GM12878 (cell line): ENCODE results near the gene CKB. TPM values are rescaled to one million over a fixed set of nuclear protein-coding genes. Genes with fewer than 3 reads are reported as not detected.

Experiments used
- ATAC-seq: fragments of 200-7000 bp; cut with Tn5 transposase; 3 replicates; pipeline ENCODE4 v1.9.1; 2020; ENCODE audit warnings: mild to moderate bottlenecking, moderate library complexity
- BruUV-seq: library from RNA; stranded (reverse); fragments of 400-500 nt; replicated peaks from 2 replicates; lab custom pipeline; 2021; lab: Mats Ljungman, UMichigan
- CTCF ChIA-PET: fragments of 300-600 bp; sonication (Branson Sonifier 250); formaldehyde crosslinking; extraction: SDS; loops from one replicate; lab custom pipeline; 2021; ENCODE audit warnings: inconsistent platforms; lab: Yijun Ruan, JAX
- POLR2A ChIA-PET: fragments of 350-600 bp; formaldehyde crosslinking; extraction: SDS; loops from one replicate; lab custom pipeline; 2021; ENCODE audit warnings: inconsistent platforms; lab: Charles Lee
- RAD21 ChIA-PET: fragments of 300-600 bp; sonication (Branson Sonifier 250); formaldehyde crosslinking; loops from one replicate; lab custom pipeline; 2023; ENCODE audit warnings: antibody characterized with exemption; ENCODE audit not compliant: unreplicated experiment; lab: Charles Lee
- SMC1A ChIA-PET: fragments of 300-600 bp; sonication (Branson Sonifier 250); formaldehyde crosslinking; loops from one replicate; lab custom pipeline; 2023; ENCODE audit not compliant: unreplicated experiment, uncharacterized antibody; lab: Charles Lee
- DNase-seq: peaks from one replicate; pipeline ENCODE4 v3.0.0-alpha.2; 2011; ENCODE audit warnings: low read depth, low spot score
- FAIRE-seq: peaks from 3 replicates; lab custom pipeline; 2011; peaks lifted over from hg19 to GRCh38; lab: Jason Lieb, UNC
- H2AFZ ChIP-seq: 2 replicates; pipeline ENCODE4 v1.6.0; 2011; ENCODE audit warnings: low read depth, low read length, control low read depth; ENCODE audit not compliant: control insufficient read depth
- H3K27ac ChIP-seq: 2 replicates; pipeline ENCODE4 v1.5.1; 2011; ENCODE audit warnings: control low read depth; ENCODE audit not compliant: control insufficient read depth, insufficient read depth
- H3K27me3 ChIP-seq, 2 experiments: replicated peaks in 1 of 2; 2 replicates each; pipeline versions ENCODE4 v1.6.0 to v1.6.1; 2011; ENCODE audit warnings: low read length in 1 of 2; ENCODE audit not compliant: control insufficient read depth in 2 of 2, insufficient read depth in 2 of 2
- H3K36me3 ChIP-seq, 2 experiments: 2 replicates each; pipeline ENCODE4 v1.5.1; 2011; ENCODE audit warnings: low read length in 1 of 2; ENCODE audit not compliant: control insufficient read depth in 2 of 2, insufficient read depth in 2 of 2
- H3K4me1 ChIP-seq: 2 replicates; pipeline ENCODE4 v1.6.1; 2011; ENCODE audit warnings: mild to moderate bottlenecking, low read length, moderate library complexity, mixed read lengths; ENCODE audit not compliant: control insufficient read depth, insufficient read depth
- H3K4me2 ChIP-seq: 2 replicates; pipeline ENCODE4 v1.6.0; 2011; ENCODE audit warnings: control low read depth; ENCODE audit not compliant: control insufficient read depth, insufficient read depth
- H3K4me3 ChIP-seq: fragments of 200-600 bp; sonication (generic); 2 replicates; pipeline ENCODE4 v1.5.1; 2016
- H3K79me2 ChIP-seq: 2 replicates; pipeline ENCODE4 v1.6.0; 2011; ENCODE audit warnings: low read length; ENCODE audit not compliant: control insufficient read depth, insufficient read depth
- H3K9ac ChIP-seq: 2 replicates; pipeline ENCODE4 v1.8.0; 2011; ENCODE audit warnings: low read length, control low read depth, mixed read lengths; ENCODE audit not compliant: control insufficient read depth, insufficient read depth
- H3K9me3 ChIP-seq: replicated peaks from 3 replicates; pipeline ENCODE4 v1.5.1; 2011; ENCODE audit warnings: mild to moderate bottlenecking, low read length; ENCODE audit not compliant: control insufficient read depth, insufficient read depth
- H4K20me1 ChIP-seq: 2 replicates; pipeline ENCODE4 v1.6.0; 2011; ENCODE audit not compliant: control insufficient read depth, insufficient read depth
- ASH2L ChIP-seq: fragments of 300-600, 200-600 bp; sonication (generic); IDR thresholded peaks from 2 replicates; pipeline ENCODE4 v1.6.1; 2017; ENCODE audit warnings: low read depth, mild to moderate bottlenecking, borderline replicate concordance
- BCL11A ChIP-seq: IDR thresholded peaks from 2 replicates; pipeline ENCODE4 v1.6.1; 2011; ENCODE audit warnings: low read depth, low read length
- BHLHE40 ChIP-seq, 2 experiments: fragments of 450-650 bp in 1 of 2; IDR thresholded peaks; 2 replicates each; pipeline ENCODE4 v1.6.1; 2011 to 2017; ENCODE audit warnings: low read depth in 2 of 2, borderline replicate concordance in 1 of 2, improper control_type of control experiment in 1 of 2, low read length in 1 of 2, mild to moderate bottlenecking in 1 of 2
- BRCA1 ChIP-seq: IDR thresholded peaks from 2 replicates; pipeline ENCODE4 v1.6.1; 2011; ENCODE audit warnings: low read depth, low read length, improper control_type of control experiment
- IKZF1 ChIP-seq: fragments of 450-650 bp; conservative IDR thresholded peaks from 2 replicates; pipeline ENCODE4 v1.6.1; 2017; ENCODE audit warnings: antibody characterized with exemption, mild to moderate bottlenecking
- NR2C2 ChIP-seq: IDR thresholded peaks from 2 replicates; pipeline ENCODE4 v1.6.1; 2011; ENCODE audit warnings: borderline replicate concordance, low read depth; ENCODE audit not compliant: control insufficient read depth, insufficient read length
- SMARCA5 ChIP-seq: fragments of 450-650 bp; IDR thresholded peaks from 2 replicates; pipeline ENCODE4 v1.6.1; 2017; ENCODE audit warnings: mild to moderate bottlenecking
- STAT1 ChIP-seq: fragments of 450-650 bp; conservative IDR thresholded peaks from 2 replicates; pipeline ENCODE4 v1.6.1; 2014; ENCODE audit warnings: antibody characterized with exemption, mild to moderate bottlenecking
- STAT3 ChIP-seq: IDR thresholded peaks from 2 replicates; pipeline ENCODE4 v1.6.1; 2011; ENCODE audit warnings: low read depth, low read length, improper control_type of control experiment
- ZNF217 ChIP-seq: fragments of 450-650 bp; IDR thresholded peaks from 2 replicates; pipeline ENCODE4 v1.6.1; 2017; ENCODE audit warnings: antibody characterized with exemption, mild to moderate bottlenecking
- ZNF274 ChIP-seq: IDR thresholded peaks from one replicate; pipeline ENCODE4 v1.8.0; 2011; ENCODE audit not compliant: insufficient read length, insufficient read depth
- WGBS: methylation state at CpG from one replicate; pipeline ENCODE4 v1.1.6; 2016; ENCODE audit warnings: low lambda C conversion rate; ENCODE audit not compliant: insufficient replicate concordance, insufficient coverage; ENCODE audit errors: missing lambda C conversion rate; 5-methylcytosine and 5-hydroxymethylcytosine counted together
- in situ Hi-C: fragments of 300-500 bp; cut with MboI; formaldehyde crosslinking; loops from 9 replicates; pipeline ENCODE4 v1.14.3; 2018; ENCODE audit warnings: mixed read lengths
- intact Hi-C: fragments of 100-400 bp; cut with micrococcal nuclease; formaldehyde crosslinking; loops from one replicate; pipeline ENCODE4 v1.14.2; 2022; ENCODE audit not compliant: unreplicated experiment
- polyA plus RNA-seq, 11 experiments: library from polyadenylated mRNA; depleted of rRNA in 4 of 11; unstranded in 6 of 11; stranded (reverse) in 5 of 11; fragments of >200 nt; fragmentation: Nextera tagmentation in 4 of 11; fragmentation: Illumina TruSeq in 1 of 11; extraction: Ambion mirVana in 4 of 11; extraction: Trizol in 1 of 11; gene quantifications; 1 replicate in 1 of 11; 2 replicates in 10 of 11; pipeline versions ENCODE4 v1.2.1 to v1.2.3, GENCODE V29; 2011 to 2016; ENCODE audit warnings: inconsistent platforms in 2 of 11, missing spikeins in 2 of 11, low read depth in 1 of 11
- total RNA-seq, 4 experiments: library from RNA; depleted of rRNA in 3 of 4; stranded (reverse); fragments of >200 nt in 3 of 4; fragmentation: Illumina TruSeq in 1 of 4; extraction: Trizol in 1 of 4; gene quantifications; 2 replicates each; pipeline versions ENCODE4 v1.2.1 to v1.2.3, GENCODE V29; 2013 to 2021
- TF ChIP-seq, protein P1 (sequence below): IDR thresholded peaks from 2 replicates; pipeline ENCODE4 v1.6.1; 2012; ENCODE audit warnings: low read length, inconsistent platforms
- TF ChIP-seq, protein P2 (sequence below): fragments of 450-650 bp; IDR thresholded peaks from 2 replicates; pipeline ENCODE4 v1.6.1; 2017; ENCODE audit warnings: mild to moderate bottlenecking, moderate library complexity
- TF ChIP-seq, protein P3 (sequence below): fragments of 450-650 bp; IDR thresholded peaks from 2 replicates; pipeline ENCODE4 v1.6.1; 2018; ENCODE audit warnings: borderline replicate concordance, mild to moderate bottlenecking; ENCODE audit not compliant: partially characterized antibody

CKB gene
- total and polyA plus RNA-seq, 10 of the 15 experiments (the other 5 are each of a cell fraction or from before 2014, with no cell fraction given) = 0.40 to 6.1 (median 2.3) TPM

DNA sequence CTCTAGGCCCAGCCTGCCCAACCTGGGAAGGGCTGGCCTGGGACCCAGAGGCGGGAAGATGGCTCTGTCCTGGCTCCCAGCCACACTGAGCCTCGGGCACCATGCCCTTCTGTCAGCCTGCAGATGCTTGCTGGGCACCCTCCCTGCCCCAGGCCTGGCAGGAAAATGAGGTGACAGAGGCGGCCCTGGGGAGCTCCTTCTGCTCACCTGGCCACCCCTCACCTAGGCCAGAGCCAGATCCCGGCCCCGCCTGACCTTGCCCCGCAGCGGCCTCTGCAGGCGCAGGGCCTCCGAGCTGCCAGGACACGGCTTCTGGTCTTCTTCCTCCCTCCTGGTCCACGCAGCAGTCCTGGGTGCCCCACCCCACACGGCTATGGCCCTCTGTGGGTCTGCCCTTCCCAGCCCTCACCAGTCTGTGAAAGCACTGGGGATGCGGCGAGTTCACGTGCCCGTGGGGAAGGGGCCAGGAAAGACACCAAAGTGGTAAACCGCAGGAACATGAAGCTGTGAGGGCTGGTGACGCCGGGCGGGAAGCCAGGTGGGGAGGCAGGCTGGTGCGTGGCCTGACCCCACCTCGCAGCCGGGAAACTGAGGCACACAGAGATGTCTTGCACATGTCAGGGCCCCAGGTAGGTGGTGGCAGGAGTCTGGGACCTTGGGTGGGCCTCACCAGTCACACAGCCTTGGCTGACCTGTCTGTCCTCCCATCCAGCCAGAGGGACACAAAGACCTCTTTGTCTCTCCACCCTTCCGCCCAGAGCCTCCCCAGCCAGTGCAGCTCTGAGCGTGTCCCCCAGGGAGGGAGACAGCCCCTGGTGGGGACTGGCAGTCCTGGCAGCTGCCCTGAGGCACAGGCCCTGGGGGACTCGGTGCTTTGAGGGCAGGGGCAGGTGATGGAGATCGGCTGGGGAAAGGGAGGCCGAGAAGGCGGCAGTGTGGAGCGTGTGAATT lies 27.0 kb upstream of the CKB start:
- no peak for ATAC-seq
- Histone ChIP-seq H3K27ac (no peak overlapping the region), H3K4me3 (no peak overlapping the region), H3K4me2 (no peak overlapping the region), H3K9me3 (no peaks in the 10 kb centered on the region), H3K27me3 (no peaks in the 10 kb centered on the region), H3K79me2 (no peaks in the 10 kb centered on the region), H3K36me3 (no peaks in the 10 kb centered on the region), H4K20me1 (no peaks in the 10 kb centered on the region), H3K9ac (no peak overlapping the region), H2AFZ (no peak overlapping the region), H3K4me1 (no peaks in the 10 kb centered on the region)
- SMC1A ChIA-PET = no interaction called here
- in situ Hi-C loops = no loop called here
- no peak for DNase-seq
- RAD21 ChIA-PET = no interaction called here
- POLR2A ChIA-PET = interaction anchor here (0.5 kb wide), 1 partner anchor 1789 kb away, joined by 3 read pairs; no protein-coding TSS in a partner anchor
- CTCF ChIA-PET = interaction anchor here (0.8 to 1.0 kb wide), 2 partner anchors 29 to 31 kb away, joined by 3 read pairs; no protein-coding TSS in a partner anchor
- intact Hi-C loops = no loop called here
- WGBS = 76% methylated on average over 28 of the region's 30 CpGs
- no TSS peak for BruUV-seq
- FAIRE-seq = no peak
- TF ChIP-seq BHLHE40 (IDR thresholded peaks at IDR 0.05; ENCODE audit: borderline replicate concordance in 1 of 2, low read depth in 2 of 2, low read length in 1 of 2) (no peak), ZNF274 (no peak), STAT1 (no peak), STAT3 (no peak), BRCA1 (no peak), BCL11A (no peak), IKZF1 (no peak), ZNF217 (no peak), ASH2L (no peak), NR2C2 (no peak), SMARCA5 (no peak)
- TF ChIP-seq, protein P1, sequence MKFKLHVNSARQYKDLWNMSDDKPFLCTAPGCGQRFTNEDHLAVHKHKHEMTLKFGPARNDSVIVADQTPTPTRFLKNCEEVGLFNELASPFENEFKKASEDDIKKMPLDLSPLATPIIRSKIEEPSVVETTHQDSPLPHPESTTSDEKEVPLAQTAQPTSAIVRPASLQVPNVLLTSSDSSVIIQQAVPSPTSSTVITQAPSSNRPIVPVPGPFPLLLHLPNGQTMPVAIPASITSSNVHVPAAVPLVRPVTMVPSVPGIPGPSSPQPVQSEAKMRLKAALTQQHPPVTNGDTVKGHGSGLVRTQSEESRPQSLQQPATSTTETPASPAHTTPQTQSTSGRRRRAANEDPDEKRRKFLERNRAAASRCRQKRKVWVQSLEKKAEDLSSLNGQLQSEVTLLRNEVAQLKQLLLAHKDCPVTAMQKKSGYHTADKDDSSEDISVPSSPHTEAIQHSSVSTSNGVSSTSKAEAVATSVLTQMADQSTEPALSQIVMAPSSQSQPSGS = no peak
- TF ChIP-seq, protein P2, sequence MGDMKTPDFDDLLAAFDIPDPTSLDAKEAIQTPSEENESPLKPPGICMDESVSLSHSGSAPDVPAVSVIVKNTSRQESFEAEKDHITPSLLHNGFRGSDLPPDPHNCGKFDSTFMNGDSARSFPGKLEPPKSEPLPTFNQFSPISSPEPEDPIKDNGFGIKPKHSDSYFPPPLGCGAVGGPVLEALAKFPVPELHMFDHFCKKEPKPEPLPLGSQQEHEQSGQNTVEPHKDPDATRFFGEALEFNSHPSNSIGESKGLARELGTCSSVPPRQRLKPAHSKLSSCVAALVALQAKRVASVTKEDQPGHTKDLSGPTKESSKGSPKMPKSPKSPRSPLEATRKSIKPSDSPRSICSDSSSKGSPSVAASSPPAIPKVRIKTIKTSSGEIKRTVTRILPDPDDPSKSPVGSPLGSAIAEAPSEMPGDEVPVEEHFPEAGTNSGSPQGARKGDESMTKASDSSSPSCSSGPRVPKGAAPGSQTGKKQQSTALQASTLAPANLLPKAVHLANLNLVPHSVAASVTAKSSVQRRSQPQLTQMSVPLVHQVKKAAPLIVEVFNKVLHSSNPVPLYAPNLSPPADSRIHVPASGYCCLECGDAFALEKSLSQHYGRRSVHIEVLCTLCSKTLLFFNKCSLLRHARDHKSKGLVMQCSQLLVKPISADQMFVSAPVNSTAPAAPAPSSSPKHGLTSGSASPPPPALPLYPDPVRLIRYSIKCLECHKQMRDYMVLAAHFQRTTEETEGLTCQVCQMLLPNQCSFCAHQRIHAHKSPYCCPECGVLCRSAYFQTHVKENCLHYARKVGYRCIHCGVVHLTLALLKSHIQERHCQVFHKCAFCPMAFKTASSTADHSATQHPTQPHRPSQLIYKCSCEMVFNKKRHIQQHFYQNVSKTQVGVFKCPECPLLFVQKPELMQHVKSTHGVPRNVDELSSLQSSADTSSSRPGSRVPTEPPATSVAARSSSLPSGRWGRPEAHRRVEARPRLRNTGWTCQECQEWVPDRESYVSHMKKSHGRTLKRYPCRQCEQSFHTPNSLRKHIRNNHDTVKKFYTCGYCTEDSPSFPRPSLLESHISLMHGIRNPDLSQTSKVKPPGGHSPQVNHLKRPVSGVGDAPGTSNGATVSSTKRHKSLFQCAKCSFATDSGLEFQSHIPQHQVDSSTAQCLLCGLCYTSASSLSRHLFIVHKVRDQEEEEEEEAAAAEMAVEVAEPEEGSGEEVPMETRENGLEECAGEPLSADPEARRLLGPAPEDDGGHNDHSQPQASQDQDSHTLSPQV = no peak
- TF ChIP-seq, protein P3, sequence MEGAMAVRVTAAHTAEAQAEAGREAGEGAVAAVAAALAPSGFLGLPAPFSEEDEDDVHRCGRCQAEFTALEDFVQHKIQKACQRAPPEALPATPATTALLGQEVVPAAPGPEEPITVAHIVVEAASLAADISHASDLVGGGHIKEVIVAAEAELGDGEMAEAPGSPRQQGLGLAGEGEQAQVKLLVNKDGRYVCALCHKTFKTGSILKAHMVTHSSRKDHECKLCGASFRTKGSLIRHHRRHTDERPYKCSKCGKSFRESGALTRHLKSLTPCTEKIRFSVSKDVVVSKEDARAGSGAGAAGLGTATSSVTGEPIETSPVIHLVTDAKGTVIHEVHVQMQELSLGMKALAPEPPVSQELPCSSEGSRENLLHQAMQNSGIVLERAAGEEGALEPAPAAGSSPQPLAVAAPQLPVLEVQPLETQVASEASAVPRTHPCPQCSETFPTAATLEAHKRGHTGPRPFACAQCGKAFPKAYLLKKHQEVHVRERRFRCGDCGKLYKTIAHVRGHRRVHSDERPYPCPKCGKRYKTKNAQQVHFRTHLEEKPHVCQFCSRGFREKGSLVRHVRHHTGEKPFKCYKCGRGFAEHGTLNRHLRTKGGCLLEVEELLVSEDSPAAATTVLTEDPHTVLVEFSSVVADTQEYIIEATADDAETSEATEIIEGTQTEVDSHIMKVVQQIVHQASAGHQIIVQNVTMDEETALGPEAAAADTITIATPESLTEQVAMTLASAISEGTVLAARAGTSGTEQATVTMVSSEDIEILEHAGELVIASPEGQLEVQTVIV = no peak
